IPS-18a (cell line): Measurements from ENCODE around the gene CYYR1.

Experiments used
- H3K27ac ChIP-seq: one replicate; pipeline ENCODE4 v1.5.1; 2013; ENCODE audit warnings: low read length
- H3K27me3 ChIP-seq: one replicate; pipeline ENCODE4 v1.6.1; 2013; ENCODE audit warnings: mild to moderate bottlenecking, low read length; ENCODE audit not compliant: control insufficient read depth, insufficient read depth
- H3K36me3 ChIP-seq: one replicate; pipeline ENCODE4 v1.6.1; 2013; ENCODE audit warnings: low read depth, low read length; ENCODE audit not compliant: control insufficient read depth
- H3K4me1 ChIP-seq: one replicate; pipeline ENCODE4 v1.6.1; 2013; ENCODE audit warnings: low read depth, low read length; ENCODE audit not compliant: control insufficient read depth
- H3K4me3 ChIP-seq: one replicate; pipeline ENCODE4 v1.5.1; 2013; ENCODE audit warnings: low read length
- H3K9ac ChIP-seq: one replicate; pipeline ENCODE4 v1.6.1; 2013; ENCODE audit warnings: mild to moderate bottlenecking, low read length, moderate library complexity
- H3K9me3 ChIP-seq: one replicate; pipeline ENCODE4 v1.6.1; 2013; ENCODE audit warnings: low read depth, low read length; ENCODE audit not compliant: control insufficient read depth

Gene CYYR1

GRCh38 chr21:26572702-26573381 lies at the start of gene CYYR1:
Gene CYYR1, minus strand, starts transcription at chr21:26573286. Its CDS starts 346 bp downstream, at chr21:26572940.
- Histone ChIP-seq H3K27me3 (no peaks in the 10 kb centered on the region), H3K36me3 (no peaks in the 10 kb centered on the region), H3K9ac (peak within 1 kb of the TSS; percentile 97), H3K27ac (peak within 1 kb of the TSS; percentile 84), H3K4me1 (peaks cover 14% of the 10 kb centered on the region), H3K9me3 (no peaks in the 10 kb centered on the region), H3K4me3 (peak within 1 kb of the TSS; percentile 83)

DNA sequence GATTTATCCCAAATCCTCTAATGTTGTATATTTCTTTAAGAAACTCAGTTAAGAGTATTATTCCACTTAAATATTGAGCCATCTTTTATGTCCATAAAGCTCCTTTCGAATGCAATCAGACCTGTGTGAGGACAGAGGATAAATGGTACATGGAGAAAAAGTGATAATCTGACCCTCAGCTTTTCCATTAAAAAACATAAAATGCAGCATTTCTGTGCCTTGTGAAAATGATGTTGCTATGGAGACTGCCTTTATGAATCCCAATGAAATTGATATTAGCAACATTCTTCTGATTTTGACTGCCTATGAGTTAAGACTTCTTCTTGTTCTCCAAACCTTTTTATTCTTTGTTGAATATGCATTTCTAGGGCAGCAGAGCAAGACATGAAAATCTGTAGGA lies 44.1 kb upstream of the CYYR1 start:
- Histone ChIP-seq H3K36me3 (no peaks in the 10 kb centered on the region), H3K4me3 (no peak overlapping the region), H3K27me3 (no peaks in the 10 kb centered on the region), H3K27ac (no peak overlapping the region), H3K9ac (no peak overlapping the region), H3K9me3 (no peaks in the 10 kb centered on the region), H3K4me1 (no peaks in the 10 kb centered on the region)

DNA sequence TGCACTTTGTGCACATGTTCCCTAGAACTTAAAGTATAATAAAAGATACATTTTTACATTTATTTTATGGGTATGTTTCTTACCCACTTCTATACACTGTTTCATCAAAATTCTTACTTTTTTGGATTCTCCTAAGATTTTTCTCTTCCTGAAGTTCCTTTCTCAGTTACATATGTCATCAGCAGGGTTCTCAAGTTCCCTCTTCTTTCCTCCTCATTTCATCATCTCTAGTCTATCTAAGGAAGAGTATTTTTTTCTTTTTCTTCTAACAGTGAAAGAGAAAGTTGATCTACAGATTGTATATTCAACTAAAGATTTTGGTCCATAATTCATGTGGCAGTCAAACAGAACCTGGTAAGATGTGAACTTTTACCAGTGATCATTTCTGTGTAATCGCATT lies 41.2 kb upstream of the CYYR1 start:
- H3K4me1 ChIP-seq = no peaks in the 10 kb centered on the region
- no peaks in the 10 kb centered on the region for H3K36me3 ChIP-seq
- no peaks in the 10 kb centered on the region for H3K27me3 ChIP-seq

GRCh38 chr21:26599261-26599660 lies 26.2 kb upstream of the CYYR1 start:
- Histone ChIP-seq H3K9me3 (no peaks in the 10 kb centered on the region), H3K27me3 (no peaks in the 10 kb centered on the region), H3K36me3 (no peaks in the 10 kb centered on the region), H3K9ac (no peak overlapping the region), H3K27ac (no peak overlapping the region), H3K4me1 (no peaks in the 10 kb centered on the region), H3K4me3 (no peak overlapping the region)

More for the DNA sequence above, 41.2 kb upstream of the CYYR1 start:
- Histone ChIP-seq H3K9me3 (no peaks in the 10 kb centered on the region), H3K9ac (no peak overlapping the region), H3K4me3 (no peak overlapping the region), H3K27ac (no peak overlapping the region)

GRCh38 chr21:26597981-26598380 lies 24.9 kb upstream of the CYYR1 start:
- no peaks in the 10 kb centered on the region for H3K27me3 ChIP-seq
- no peak overlapping the region for H3K4me3 ChIP-seq
- H3K9ac ChIP-seq = no peak overlapping the region
- no peaks in the 10 kb centered on the region for H3K9me3 ChIP-seq
- no peaks in the 10 kb centered on the region for H3K36me3 ChIP-seq
- no peaks in the 10 kb centered on the region for H3K4me1 ChIP-seq
- H3K27ac ChIP-seq = no peak overlapping the region

DNA sequence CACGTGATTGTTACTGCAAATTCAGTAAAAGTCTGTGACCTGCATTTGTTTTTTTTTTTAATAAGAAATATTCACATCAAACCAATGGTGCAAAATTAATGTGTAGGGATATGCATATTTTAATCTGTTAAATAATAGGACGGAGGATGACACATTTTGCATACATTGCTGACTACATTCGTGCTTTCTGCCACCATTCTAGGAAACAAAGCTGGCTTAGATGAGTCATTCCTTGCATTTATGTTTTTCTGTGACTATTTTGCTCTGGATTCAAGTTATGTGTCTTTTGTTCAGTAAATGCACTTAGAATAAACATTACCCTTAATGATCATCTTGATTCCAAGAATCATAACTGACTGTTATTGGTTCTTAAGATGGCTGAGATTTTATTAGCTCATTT lies 23.9 kb upstream of the CYYR1 start:
- Histone ChIP-seq H3K4me3 (no peak overlapping the region), H3K27ac (no peak overlapping the region), H3K4me1 (no peaks in the 10 kb centered on the region), H3K9ac (no peak overlapping the region), H3K36me3 (no peaks in the 10 kb centered on the region), H3K27me3 (no peaks in the 10 kb centered on the region), H3K9me3 (no peaks in the 10 kb centered on the region)

DNA sequence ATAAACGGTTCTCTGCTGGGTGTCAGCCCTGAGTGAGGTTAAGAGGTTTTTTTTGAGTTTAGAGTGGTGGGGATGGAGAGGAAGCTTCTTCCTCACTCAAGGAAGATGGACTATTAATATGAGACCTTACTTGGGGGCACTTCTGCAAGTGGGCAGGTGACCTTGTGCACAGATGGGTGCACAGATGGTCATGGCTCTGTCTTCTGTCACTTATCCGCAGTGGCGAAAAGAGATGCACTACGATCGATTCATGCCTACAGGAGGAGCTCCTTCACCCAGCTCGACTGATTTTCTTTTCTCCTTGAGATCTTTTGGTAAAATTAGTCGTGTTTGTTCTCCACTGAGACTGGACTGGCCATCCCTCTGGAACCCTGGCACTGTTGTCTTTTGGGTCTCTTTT lies 22.9 kb upstream of the CYYR1 start:
- H3K27ac ChIP-seq = no peak overlapping the region

GRCh38 chr21:26593800-26594199 lies 20.7 kb upstream of the CYYR1 start:
- Histone ChIP-seq H3K27ac (no peak overlapping the region), H3K9ac (no peak overlapping the region), H3K4me3 (no peak overlapping the region), H3K9me3 (no peaks in the 10 kb centered on the region), H3K4me1 (no peaks in the 10 kb centered on the region), H3K36me3 (no peaks in the 10 kb centered on the region), H3K27me3 (no peaks in the 10 kb centered on the region)

More for the DNA sequence above, 22.9 kb upstream of the CYYR1 start:
- Histone ChIP-seq H3K36me3 (no peaks in the 10 kb centered on the region), H3K27me3 (no peaks in the 10 kb centered on the region), H3K4me1 (no peaks in the 10 kb centered on the region), H3K9me3 (no peaks in the 10 kb centered on the region), H3K4me3 (no peak overlapping the region), H3K9ac (no peak overlapping the region)

GRCh38 chr21:26591543-26591942 lies 18.5 kb upstream of the CYYR1 start:
- H3K27ac ChIP-seq = no peak overlapping the region
- H3K4me1 ChIP-seq = no peaks in the 10 kb centered on the region
- H3K9me3 ChIP-seq = no peaks in the 10 kb centered on the region
- H3K27me3 ChIP-seq = no peaks in the 10 kb centered on the region
- H3K36me3 ChIP-seq = no peaks in the 10 kb centered on the region
- no peak overlapping the region for H3K9ac ChIP-seq
- H3K4me3 ChIP-seq = no peak overlapping the region

- Histone ChIP-seq H3K36me3 (no peaks in the 10 kb centered on the region), H3K9ac (no peak overlapping the region), H3K27ac (no peak overlapping the region), H3K4me3 (no peak overlapping the region), H3K4me1 (no peaks in the 10 kb centered on the region), H3K27me3 (no peaks in the 10 kb centered on the region), H3K9me3 (no peaks in the 10 kb centered on the region)
Observed at GRCh38 chr21:26588446-26588845, 15.4 kb upstream of the CYYR1 start.

- Histone ChIP-seq H3K9ac (no peak overlapping the region), H3K27ac (no peak overlapping the region), H3K9me3 (no peaks in the 10 kb centered on the region), H3K27me3 (no peaks in the 10 kb centered on the region), H3K4me3 (no peak overlapping the region), H3K36me3 (no peaks in the 10 kb centered on the region), H3K4me1 (no peaks in the 10 kb centered on the region)
Observed at GRCh38 chr21:26587736-26588201, 14.7 kb upstream of the CYYR1 start.

DNA sequence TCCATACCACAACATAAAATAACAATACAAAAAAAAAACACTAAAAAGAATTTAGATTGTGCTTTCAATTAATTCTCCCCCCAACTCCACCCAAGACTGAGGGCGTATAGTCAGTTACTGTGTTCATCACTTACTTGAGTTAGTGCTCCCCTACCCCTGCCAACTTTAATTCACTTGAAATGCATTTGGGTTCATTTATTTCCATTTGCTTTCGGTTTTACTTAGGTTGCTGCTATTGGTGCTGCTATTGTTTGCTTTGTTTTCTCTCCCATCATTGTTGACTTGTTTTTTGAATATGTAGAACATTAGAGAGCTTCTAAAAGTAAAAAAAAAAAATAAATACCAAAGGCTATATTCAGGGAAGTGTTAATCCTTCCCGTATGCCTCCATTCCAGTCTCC lies 10.7 kb upstream of the CYYR1 start:
- Histone ChIP-seq H3K9me3 (peaks cover 5% of the 10 kb centered on the region), H3K4me3 (no peak overlapping the region), H3K36me3 (no peaks in the 10 kb centered on the region), H3K27ac (no peak overlapping the region), H3K27me3 (no peaks in the 10 kb centered on the region), H3K4me1 (no peaks in the 10 kb centered on the region), H3K9ac (no peak overlapping the region)
